ENCODE measurements around the gene TTC24. TPM values are rescaled to one million over a fixed set of nuclear protein-coding genes. Genes with fewer than 3 reads are reported as not detected.
A peak's percentile ranks its signal among the peaks of the same experiment; 100 is the strongest.

Gene TTC24
- total RNA-seq, 1 donor, result 15.3 TPM

GRCh38 chr1:156553860-156554485, 25.6 kb upstream of the TTC24 start:
- DNase-seq (ENCODE audit: low read depth in 2 of 3, low spot score in 2 of 3), result no peak

GRCh38 chr1:156554971-156555370, 24.6 kb upstream of the TTC24 start:
- no peak for DNase-seq (ENCODE audit: low read depth in 2 of 3, low spot score in 2 of 3)

- DNase-seq (ENCODE audit: low read depth in 2 of 3, low spot score in 2 of 3), result no peak
Measured at GRCh38 chr1:156555715-156556114, 23.8 kb upstream of the TTC24 start.

- DNase-seq (ENCODE audit: low read depth in 2 of 3, low spot score in 2 of 3), result no peak
Measured at GRCh38 chr1:156556354-156556753, 23.2 kb upstream of the TTC24 start.

GRCh38 chr1:156559086-156559796, 20.3 kb upstream of the TTC24 start:
- no peak for DNase-seq (ENCODE audit: low read depth in 2 of 3, low spot score in 2 of 3)

GRCh38 chr1:156559797-156560385, 19.6 kb upstream of the TTC24 start:
- no peak for DNase-seq (ENCODE audit: low read depth in 2 of 3, low spot score in 2 of 3)

GRCh38 chr1:156560585-156561163, 18.8 kb upstream of the TTC24 start:
- no peak for DNase-seq (ENCODE audit: low read depth in 2 of 3, low spot score in 2 of 3)

DNA sequence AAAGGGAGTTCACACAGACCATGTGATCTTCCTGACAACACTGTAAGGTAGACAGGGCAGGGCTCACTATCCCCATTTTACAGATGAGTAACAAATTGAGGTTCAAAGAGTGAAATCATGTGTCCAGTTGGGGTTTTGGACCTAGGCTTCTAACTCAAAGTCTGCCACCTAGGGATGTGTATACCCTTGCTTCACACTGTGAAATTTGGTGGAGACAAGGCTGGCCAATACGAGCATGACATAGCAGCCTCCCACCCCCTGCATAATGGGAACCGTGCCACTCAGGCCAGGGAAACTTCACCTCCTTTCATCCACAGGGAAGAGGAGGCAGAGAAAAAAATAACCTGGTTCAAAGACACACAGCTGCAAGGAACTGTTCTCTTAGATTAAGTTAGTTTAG, 14.0 kb upstream of the TTC24 start:
- no peak for DNase-seq (ENCODE audit: low read depth in 2 of 3, low spot score in 2 of 3)

DNA sequence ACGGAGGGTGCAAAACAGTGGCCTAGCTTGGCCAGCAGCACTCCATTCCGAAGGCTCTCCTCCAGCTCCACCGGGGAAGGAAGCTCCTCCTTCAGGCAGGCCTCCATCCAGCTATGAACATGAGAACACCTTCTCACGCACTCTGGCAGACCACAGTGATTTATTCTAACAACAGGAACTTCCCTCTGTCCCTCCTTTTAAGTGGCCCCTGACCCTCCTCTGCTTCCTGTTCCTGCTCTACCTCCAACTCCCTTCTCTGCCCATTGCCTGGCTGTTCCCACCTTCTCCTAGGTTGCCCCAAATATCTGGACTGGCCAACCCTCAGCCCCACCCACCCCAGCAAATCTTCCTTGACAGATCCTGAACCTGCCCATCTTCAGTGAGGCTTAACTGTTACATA, 13.1 kb upstream of the TTC24 start:
- DNase-seq (ENCODE audit: low read depth in 2 of 3, low spot score in 2 of 3), result no peak

DNA sequence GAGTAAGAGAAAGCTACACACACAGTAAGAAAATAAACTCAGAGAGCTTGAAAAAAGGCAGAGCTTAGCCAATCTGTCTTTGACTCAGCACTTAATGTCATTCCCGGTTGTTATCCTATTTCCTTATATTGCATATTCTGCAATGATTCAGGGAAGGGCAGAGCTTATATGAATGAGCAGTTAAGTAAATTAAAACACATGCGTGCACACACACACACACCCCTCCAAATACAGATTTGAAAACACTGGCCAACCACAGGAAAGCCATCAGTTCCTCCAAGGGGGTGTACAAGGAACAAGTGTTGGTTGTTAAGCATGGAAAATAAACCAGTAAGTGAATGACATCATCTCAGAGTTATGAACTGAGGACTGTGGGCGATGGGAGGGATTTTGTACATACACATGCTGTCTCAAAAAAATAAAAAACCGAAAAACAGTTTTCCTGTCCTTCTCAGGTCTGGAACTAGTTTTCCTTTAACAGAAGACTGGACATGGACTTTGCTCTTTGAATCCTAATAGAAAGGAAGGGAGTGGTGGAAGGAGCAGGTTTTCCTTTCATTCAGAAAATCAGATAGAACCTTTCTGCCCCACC, 8.2 kb upstream of the TTC24 start:
- peak in 1 of 3 donors; percentile 69 for DNase-seq (ENCODE audit: low read depth in 2 of 3, low spot score in 2 of 3)

DNA sequence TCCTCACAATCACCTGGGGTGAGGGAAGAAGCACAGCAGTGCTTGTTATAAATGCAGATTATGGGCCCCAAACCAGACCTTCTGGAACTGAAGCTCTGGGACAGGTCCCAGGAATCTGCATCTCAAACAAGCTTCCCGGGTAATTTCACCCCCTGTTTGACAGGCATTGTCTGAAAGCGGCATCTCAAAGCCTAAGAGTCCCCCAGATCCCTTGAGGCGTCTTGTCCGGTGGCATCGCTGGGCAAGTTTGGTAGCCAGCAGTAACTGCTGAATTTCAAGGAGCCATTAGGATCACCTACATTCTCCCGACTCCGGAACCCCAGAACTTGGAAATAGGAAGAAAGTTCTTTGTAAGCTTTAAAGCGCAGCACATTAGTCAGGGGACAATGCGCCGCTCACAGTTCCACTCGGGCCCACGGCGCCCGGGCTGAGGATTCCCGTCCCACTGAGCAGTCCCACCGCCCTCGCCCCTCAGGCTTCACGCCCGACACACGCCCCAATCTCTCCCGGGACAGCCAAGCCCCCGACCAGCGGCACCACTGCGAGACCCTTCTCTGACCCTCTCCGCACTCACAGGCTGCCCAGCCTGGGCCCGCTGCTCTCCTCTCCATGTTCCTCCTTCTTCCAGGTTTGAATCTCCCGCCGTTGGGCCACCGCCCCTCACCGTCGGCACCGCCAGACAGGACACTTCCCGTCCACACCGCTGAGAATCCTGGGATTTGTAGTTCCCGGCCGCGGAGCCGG, 7.4 kb upstream of the TTC24 start, which contains the start of gene IQGAP3:
Gene IQGAP3 (minus strand): TSS at position 647 of the 744 bp plus-strand sequence. CDS start 36 bp downstream, at position 611.
- DNase-seq (ENCODE audit: low read depth in 2 of 3, low spot score in 2 of 3), result peak in 2 of 3 donors; percentile 85 to 94

DNA sequence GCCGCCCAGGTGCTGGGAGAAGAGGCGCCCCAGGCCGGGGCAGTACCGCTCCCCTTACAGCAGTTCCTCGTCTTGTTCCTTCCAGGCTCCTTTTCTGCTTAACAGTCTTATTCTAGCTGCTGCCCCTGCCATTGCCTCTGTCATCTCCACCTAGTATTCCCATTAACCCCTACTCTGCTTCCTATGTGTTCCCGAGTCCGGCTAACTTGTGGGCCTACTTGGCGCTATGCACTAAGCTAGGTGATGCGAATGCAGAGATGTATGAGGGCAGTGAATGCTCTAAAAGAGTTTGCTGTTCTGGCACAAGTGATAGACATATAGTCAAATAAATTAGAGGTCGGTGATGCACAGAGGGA, 6.9 kb upstream of the TTC24 start:
- DNase-seq (ENCODE audit: low read depth in 2 of 3, low spot score in 2 of 3), result no peak

DNA sequence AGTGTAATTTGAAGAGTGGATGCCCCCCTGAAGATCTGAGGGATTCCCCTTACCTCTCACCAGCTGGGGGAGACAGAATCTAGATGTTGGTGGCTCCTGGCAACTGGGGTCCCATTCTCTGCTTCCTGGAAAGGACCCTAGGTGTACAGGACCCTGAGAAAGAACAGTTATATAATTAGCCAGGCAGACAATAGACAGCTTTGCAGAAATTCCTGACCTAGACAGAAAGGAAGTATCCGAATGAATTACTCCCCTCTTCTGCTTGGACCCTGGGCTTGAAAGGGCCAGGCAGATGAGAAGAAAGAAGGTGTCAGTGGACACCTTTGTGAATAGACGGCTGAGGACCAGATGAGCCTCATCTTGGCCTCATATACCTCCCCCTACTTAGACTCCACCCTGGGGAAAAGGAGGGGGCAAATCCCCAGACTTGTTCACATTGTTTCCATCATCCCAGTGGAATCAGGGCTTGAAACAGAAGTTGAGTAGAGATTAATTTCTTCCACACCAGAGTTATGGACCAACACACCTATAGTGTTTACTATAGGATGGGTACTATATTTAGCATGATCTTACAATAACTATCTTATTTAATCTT, 5.4 kb upstream of the TTC24 start:
- DNase-seq (ENCODE audit: low read depth in 2 of 3, low spot score in 2 of 3), result no peak

GRCh38 chr1:156577550-156577949, 2.0 kb upstream of the TTC24 start:
- DNase-seq (ENCODE audit: low read depth in 2 of 3, low spot score in 2 of 3), result no peak

DNA sequence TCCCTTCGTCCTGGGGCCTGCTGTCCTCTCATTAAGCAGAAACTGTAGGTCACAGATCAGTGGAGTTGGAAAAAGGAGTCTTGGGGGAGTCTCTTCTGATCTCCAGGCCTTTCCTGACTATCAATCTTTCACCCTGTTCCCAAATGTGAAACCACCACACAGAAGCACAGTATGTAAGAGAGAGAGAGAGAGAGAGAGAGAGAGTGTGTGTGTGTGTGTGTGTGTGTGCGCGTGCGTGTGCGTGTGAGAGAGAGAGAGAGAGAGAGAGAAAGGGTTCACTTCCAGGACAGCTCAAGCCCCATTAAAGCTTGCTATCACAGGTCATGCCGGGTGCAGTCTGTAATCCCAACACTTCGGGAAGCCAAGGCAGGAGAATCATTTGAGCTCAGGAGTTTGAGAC, 1.5 kb upstream of the TTC24 start:
- no peak for DNase-seq (ENCODE audit: low read depth in 2 of 3, low spot score in 2 of 3)

DNA sequence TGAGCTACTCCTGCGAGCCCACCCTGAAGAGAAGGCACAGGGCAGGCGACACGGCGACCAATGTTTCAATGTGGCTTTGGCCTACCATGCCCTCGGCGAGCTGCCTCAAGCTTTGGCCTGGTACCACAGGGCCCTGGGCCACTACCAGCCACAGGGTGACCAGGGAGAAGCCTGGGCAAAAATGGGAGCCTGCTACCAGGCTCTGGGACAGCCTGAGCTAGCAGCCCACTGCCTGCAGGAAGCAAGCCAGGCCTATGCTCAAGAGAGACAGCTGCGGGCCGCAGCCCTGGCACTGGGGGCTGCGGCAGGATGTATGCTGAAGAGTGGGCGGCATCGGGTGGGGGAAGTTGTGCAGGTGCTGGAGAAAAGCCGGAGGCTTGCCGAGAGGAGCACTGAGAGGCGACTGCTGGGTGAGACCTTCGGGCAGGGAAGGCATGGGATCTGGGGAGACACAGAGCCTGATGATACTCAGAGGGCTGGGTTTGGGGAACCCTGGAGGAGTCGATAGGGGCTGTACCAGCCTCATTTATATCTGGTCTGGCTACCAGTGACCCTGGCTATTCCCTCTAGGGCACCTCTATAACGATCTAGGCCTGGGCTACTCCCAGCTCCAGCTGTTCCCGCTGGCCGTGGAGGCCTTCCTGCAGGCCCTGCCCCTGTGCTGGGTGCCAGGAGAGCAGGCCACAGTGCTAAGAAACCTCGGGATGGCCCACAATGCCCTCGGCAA, 2.3 kb downstream of the TTC24 start:
- DNase-seq (ENCODE audit: low read depth in 2 of 3, low spot score in 2 of 3), result peak in 2 of 3 donors; percentile 63 to 72

- DNase-seq (ENCODE audit: low read depth in 2 of 3, low spot score in 2 of 3), result peak in 1 of 3 donors; percentile 46
Measured at GRCh38 chr1:156582388-156583017, 3.0 kb downstream of the TTC24 start.

DNA sequence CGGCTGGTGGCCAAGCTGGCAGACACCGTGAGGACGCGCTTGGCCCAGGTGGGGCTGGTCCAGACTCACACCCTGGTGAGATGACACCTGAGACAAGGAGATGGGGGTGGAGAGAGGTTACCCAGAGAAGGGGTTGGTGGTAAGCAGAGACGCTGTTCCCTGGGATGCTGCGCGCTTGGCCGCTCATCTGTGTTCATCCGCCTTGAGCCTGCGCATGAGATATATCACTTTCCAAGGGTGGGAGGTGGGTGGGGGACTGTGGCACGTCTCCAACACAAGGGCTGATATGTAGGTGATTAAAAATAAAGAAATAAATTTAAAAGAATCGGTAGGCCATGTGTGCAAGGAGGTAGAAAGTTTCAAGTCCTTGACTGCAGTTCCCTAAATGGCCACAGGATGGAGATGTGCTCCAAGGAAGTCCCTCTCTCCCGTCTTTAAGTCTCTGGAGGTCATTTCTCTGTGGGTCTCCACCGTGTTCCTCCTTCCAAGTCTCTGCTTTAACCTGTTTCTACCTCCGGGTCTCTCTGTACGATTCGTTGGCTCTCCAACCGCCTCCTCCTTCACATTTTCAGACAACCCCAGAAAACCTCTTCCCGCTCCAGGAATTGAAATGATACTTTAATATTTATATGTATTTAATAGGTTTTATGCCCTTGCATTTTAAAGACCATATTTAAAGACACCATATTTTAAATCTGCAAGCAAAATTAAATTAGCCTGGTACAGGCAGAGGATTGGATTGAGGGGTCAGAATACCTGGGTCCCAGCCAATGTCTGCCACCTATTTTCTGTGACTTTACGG, 4.5 kb downstream of the TTC24 start:
- DNase-seq (ENCODE audit: low read depth in 2 of 3, low spot score in 2 of 3), result peak; percentile 58 to 89 (median 78)
